H1 (cell line): ENCODE data around the gene KCNQ1. TPM values are rescaled to one million over a fixed set of nuclear protein-coding genes. Genes with fewer than 3 reads are reported as not detected.

Source experiments
- BRCA1 ChIP-seq: IDR thresholded peaks from 2 replicates; pipeline ENCODE4 v1.6.1; 2012; ENCODE audit warnings: low read depth, low read length, improper control_type of control experiment
- CHD2 ChIP-seq: IDR thresholded peaks from 2 replicates; pipeline ENCODE4 v1.6.1; 2012; ENCODE audit warnings: low read length, improper control_type of control experiment
- CHD7 ChIP-seq: fragments of 300-600 bp; sonication (generic); IDR thresholded peaks from 2 replicates; pipeline ENCODE4 v1.7.1; 2012; ENCODE audit warnings: low read length, moderate library complexity, mild to moderate bottlenecking, inconsistent platforms; ENCODE audit not compliant: insufficient replicate concordance
- CTBP2 ChIP-seq: IDR thresholded peaks from 2 replicates; pipeline ENCODE4 v1.7.0; 2011; ENCODE audit warnings: borderline replicate concordance, mild to moderate bottlenecking, moderate library complexity, mixed read lengths, low read length; ENCODE audit not compliant: insufficient read depth, insufficient read length
- CTCF ChIP-seq, 3 experiments: IDR thresholded peaks; 1 replicate in 2 of 3; 2 replicates in 1 of 3; pipeline versions ENCODE4 v1.5.1 to v1.6.1; 2011; ENCODE audit warnings: low read length in 3 of 3, mild to moderate bottlenecking in 3 of 3, inconsistent platforms in 2 of 3, low read depth in 1 of 3, moderate library complexity in 1 of 3; ENCODE audit not compliant: insufficient read depth in 1 of 3; ENCODE audit errors: control extremely low read depth in 1 of 3
- EZH2 ChIP-seq: fragments of 200-600 bp; sonication (generic); IDR thresholded peaks from 2 replicates; pipeline ENCODE4 v1.7.1; 2012; ENCODE audit warnings: low read depth, mild to moderate bottlenecking, moderate library complexity, low read length, inconsistent platforms; ENCODE audit not compliant: severe bottlenecking
- HDAC2 ChIP-seq, 2 experiments: fragments of 300-600 bp in 1 of 2; sonication (generic) in 1 of 2; IDR thresholded peaks; 2 replicates each; pipeline ENCODE4 v1.6.1; 2011 to 2012; ENCODE audit warnings: low read depth in 2 of 2, low read length in 2 of 2, mild to moderate bottlenecking in 2 of 2, moderate library complexity in 2 of 2, borderline replicate concordance in 1 of 2, inconsistent platforms in 1 of 2
- RXRA ChIP-seq: IDR thresholded peaks from 2 replicates; pipeline ENCODE4 v1.6.1; 2011; ENCODE audit warnings: low read depth, mild to moderate bottlenecking, low read length, moderate library complexity; ENCODE audit not compliant: insufficient read depth
- SIX5 ChIP-seq: IDR thresholded peaks from 2 replicates; pipeline ENCODE4 v1.6.1; 2011; ENCODE audit warnings: mild to moderate bottlenecking, low read depth, low read length
- polyA plus RNA-seq, 7 experiments: library from polyadenylated mRNA; depleted of rRNA in 3 of 7; stranded (reverse) in 5 of 7; unstranded in 2 of 7; fragments of >200 nt in 5 of 7; fragments of 200-250 nt in 2 of 7; gene quantifications; 1 replicate in 5 of 7; 2 replicates in 1 of 7; 4 replicates in 1 of 7; pipeline versions ENCODE4 v1.2.1 to v1.2.3, GENCODE V29; 2011 to 2013; ENCODE audit warnings: missing spikeins in 2 of 7, mixed read lengths in 2 of 7
- total RNA-seq: library from RNA; stranded (reverse); fragmentation: NEBNext Ultra II Directional; extraction: Animal tissue kit (Norgen Biotek cat#: 25700); gene quantifications from 2 replicates; pipeline ENCODE4 v1.2.1, GENCODE V29; 2021

KCNQ1 gene
- total and polyA plus RNA-seq, 2 of the 8 experiments (the other 6 are each of a cell fraction or from before 2014, with no cell fraction given), result 1.9 to 2.0 TPM

GRCh38 chr11:2755071-2755470, 310.3 kb downstream of the KCNQ1 start (continued):
- TF ChIP-seq CHD7 (no peak), CHD2 (no peak), CTCF (IDR thresholded peaks at IDR 0.05; ENCODE audit: control extremely low read depth in 1 of 3, insufficient read depth in 1 of 3, low read depth in 1 of 3, low read length in 3 of 3) (no peak), HDAC2 (IDR thresholded peaks at IDR 0.05; ENCODE audit: borderline replicate concordance in 1 of 2, low read depth in 2 of 2, low read length in 2 of 2) (no peak), SIX5 (no peak), BRCA1 (no peak), CTBP2 (no peak), RXRA (no peak), EZH2 (no peak)
